SK-N-SH treated with all-trans-retinoic acid at 6 μM for 48 hours (cell line): ENCODE measurements around the gene CHST10.
"Not testable (repeated sequence)": the region's sequence is repeated elsewhere in the genome, so short reads cannot be mapped to it uniquely, and the experiment has no call there.

Source experiments
- ATAC-seq: fragments of 200-7000 bp; cut with Tn5 transposase; 3 replicates; pipeline ENCODE4 v1.9.1; 2020; ENCODE audit warnings: mild to moderate bottlenecking, moderate library complexity
- ARNTL ChIP-seq: fragments of 450-650 bp; formaldehyde crosslinking; IDR thresholded peaks from 2 replicates; pipeline ENCODE4 v1.5.0; 2020; ENCODE audit warnings: low read depth, mild to moderate bottlenecking, moderate library complexity, borderline replicate concordance
- BACH2 ChIP-seq: fragments of 250-450 bp; sonication (Bioruptor Pico); IDR thresholded peaks from 2 replicates; pipeline ENCODE4 v1.9.0; 2021; ENCODE audit warnings: mild to moderate bottlenecking, borderline replicate concordance
- CSDC2 ChIP-seq: fragments of 250-450 bp; sonication (Bioruptor Pico); IDR thresholded peaks from 2 replicates; pipeline ENCODE4 v1.5.0; 2020; ENCODE audit warnings: mild to moderate bottlenecking, moderate library complexity
- GLIS3 ChIP-seq: fragments of 250-450 bp; sonication (Bioruptor Pico); IDR thresholded peaks from 2 replicates; pipeline ENCODE4 v1.5.0; 2020; ENCODE audit warnings: mild to moderate bottlenecking, moderate library complexity
- TCF4 ChIP-seq: fragments of 250-450 bp; sonication (Bioruptor Pico); IDR thresholded peaks from 2 replicates; pipeline ENCODE4 v1.8.0; 2021; ENCODE audit warnings: mild to moderate bottlenecking, moderate library complexity, borderline replicate concordance
- ZFP3 ChIP-seq: fragments of 250-450 bp; sonication (Bioruptor Pico); IDR thresholded peaks from 2 replicates; pipeline ENCODE4 v1.5.0; 2020; ENCODE audit warnings: mild to moderate bottlenecking, moderate library complexity
- ZNF565 ChIP-seq: fragments of 450-650 bp; formaldehyde crosslinking; conservative IDR thresholded peaks from 2 replicates; pipeline ENCODE4 v1.5.0; 2020; ENCODE audit warnings: low read depth, mild to moderate bottlenecking, moderate library complexity
- ZNF8 ChIP-seq: fragments of 450-650 bp; formaldehyde crosslinking; IDR thresholded peaks from 2 replicates; pipeline ENCODE4 v1.5.0; 2020; ENCODE audit warnings: mild to moderate bottlenecking, moderate library complexity
- TF ChIP-seq, protein P1 (sequence below): fragments of 250-450 bp; sonication (Bioruptor Pico); IDR thresholded peaks from 2 replicates; pipeline ENCODE4 v1.8.0; 2020; ENCODE audit warnings: mild to moderate bottlenecking, moderate library complexity, borderline replicate concordance
- TF ChIP-seq, protein P2 (sequence below): fragments of 250-450 bp; sonication (Bioruptor Pico); IDR thresholded peaks from 2 replicates; pipeline ENCODE4 v1.5.1; 2020; ENCODE audit warnings: low read depth, mild to moderate bottlenecking, moderate library complexity
- TF ChIP-seq, protein P3 (sequence below): fragments of 250-450 bp; sonication (Bioruptor Pico); IDR thresholded peaks from 2 replicates; pipeline ENCODE4 v1.5.0; 2020; ENCODE audit warnings: mild to moderate bottlenecking, moderate library complexity

Gene CHST10

DNA sequence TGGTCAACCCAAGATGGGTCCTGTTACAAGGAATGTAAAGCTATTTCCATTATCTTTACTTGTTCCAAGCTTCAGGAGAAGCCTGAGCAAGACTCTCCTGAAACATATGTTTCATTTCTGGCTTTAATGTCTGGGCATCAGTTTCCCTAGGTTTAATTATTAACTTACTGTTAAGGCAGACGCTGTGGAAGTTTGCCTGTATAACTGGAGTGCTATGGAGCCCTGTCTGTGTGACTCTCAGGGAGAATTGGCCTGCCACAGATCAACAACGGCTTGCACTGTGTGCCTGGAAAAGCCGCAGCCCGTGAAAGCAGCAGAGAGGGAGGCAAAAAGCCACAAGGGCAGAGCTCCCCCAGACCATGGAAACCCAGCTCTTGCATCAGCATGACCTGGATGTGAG, 73.0 kb downstream of the CHST10 start:
- no peak for ATAC-seq
- TF ChIP-seq GLIS3 (CRISPR knock-in tag) (no peak), CSDC2 (CRISPR knock-in tag) (no peak), TCF4 (CRISPR knock-in tag) (no peak), ZNF8 (CRISPR knock-in tag) (no peak), ZNF565 (CRISPR knock-in tag) (no peak), ZFP3 (CRISPR knock-in tag) (no peak), BACH2 (no peak), ARNTL (no peak)
- TF ChIP-seq, protein P1, sequence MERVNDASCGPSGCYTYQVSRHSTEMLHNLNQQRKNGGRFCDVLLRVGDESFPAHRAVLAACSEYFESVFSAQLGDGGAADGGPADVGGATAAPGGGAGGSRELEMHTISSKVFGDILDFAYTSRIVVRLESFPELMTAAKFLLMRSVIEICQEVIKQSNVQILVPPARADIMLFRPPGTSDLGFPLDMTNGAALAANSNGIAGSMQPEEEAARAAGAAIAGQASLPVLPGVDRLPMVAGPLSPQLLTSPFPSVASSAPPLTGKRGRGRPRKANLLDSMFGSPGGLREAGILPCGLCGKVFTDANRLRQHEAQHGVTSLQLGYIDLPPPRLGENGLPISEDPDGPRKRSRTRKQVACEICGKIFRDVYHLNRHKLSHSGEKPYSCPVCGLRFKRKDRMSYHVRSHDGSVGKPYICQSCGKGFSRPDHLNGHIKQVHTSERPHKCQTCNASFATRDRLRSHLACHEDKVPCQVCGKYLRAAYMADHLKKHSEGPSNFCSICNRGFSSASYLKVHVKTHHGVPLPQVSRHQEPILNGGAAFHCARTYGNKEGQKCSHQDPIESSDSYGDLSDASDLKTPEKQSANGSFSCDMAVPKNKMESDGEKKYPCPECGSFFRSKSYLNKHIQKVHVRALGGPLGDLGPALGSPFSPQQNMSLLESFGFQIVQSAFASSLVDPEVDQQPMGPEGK (CRISPR knock-in tag), result no peak
- TF ChIP-seq, protein P2, sequence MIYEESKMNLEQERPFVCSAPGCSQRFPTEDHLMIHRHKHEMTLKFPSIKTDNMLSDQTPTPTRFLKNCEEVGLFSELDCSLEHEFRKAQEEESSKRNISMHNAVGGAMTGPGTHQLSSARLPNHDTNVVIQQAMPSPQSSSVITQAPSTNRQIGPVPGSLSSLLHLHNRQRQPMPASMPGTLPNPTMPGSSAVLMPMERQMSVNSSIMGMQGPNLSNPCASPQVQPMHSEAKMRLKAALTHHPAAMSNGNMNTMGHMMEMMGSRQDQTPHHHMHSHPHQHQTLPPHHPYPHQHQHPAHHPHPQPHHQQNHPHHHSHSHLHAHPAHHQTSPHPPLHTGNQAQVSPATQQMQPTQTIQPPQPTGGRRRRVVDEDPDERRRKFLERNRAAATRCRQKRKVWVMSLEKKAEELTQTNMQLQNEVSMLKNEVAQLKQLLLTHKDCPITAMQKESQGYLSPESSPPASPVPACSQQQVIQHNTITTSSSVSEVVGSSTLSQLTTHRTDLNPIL (CRISPR knock-in tag), result no peak
- TF ChIP-seq, protein P3, sequence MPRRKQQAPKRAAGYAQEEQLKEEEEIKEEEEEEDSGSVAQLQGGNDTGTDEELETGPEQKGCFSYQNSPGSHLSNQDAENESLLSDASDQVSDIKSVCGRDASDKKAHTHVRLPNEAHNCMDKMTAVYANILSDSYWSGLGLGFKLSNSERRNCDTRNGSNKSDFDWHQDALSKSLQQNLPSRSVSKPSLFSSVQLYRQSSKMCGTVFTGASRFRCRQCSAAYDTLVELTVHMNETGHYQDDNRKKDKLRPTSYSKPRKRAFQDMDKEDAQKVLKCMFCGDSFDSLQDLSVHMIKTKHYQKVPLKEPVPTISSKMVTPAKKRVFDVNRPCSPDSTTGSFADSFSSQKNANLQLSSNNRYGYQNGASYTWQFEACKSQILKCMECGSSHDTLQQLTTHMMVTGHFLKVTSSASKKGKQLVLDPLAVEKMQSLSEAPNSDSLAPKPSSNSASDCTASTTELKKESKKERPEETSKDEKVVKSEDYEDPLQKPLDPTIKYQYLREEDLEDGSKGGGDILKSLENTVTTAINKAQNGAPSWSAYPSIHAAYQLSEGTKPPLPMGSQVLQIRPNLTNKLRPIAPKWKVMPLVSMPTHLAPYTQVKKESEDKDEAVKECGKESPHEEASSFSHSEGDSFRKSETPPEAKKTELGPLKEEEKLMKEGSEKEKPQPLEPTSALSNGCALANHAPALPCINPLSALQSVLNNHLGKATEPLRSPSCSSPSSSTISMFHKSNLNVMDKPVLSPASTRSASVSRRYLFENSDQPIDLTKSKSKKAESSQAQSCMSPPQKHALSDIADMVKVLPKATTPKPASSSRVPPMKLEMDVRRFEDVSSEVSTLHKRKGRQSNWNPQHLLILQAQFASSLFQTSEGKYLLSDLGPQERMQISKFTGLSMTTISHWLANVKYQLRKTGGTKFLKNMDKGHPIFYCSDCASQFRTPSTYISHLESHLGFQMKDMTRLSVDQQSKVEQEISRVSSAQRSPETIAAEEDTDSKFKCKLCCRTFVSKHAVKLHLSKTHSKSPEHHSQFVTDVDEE (CRISPR knock-in tag), result no peak

DNA sequence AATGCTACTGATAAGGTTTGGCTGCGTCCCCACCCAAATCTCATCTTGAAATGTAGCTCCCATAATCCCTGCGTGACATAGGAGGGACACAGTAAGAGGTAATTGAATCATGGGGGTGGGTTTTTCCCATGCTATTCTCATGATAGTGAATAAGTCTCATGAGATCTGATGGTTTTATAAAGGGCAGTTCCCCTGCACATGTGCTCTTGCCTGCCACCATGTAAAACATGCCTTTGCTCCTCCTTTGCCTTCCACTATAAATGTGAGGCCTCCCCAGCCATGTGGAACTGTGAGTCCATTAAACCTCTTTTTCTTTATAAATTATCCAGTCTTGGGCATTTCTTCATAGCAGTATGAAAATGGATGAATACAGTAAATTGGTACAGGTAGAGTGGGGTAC, 75.0 kb downstream of the CHST10 start:
- ATAC-seq, result not testable (repeated sequence)
